ENCODE measurements around the gene RPUSD2. TPM values are rescaled to one million over a fixed set of nuclear protein-coding genes. Genes with fewer than 3 reads are reported as not detected.
A peak's percentile ranks its signal among the peaks of the same experiment; 100 is the strongest.

RPUSD2 gene
- total RNA-seq, 3 donors from 2014 or later = 9.4 to 10.9 (median 9.4) TPM

DNA sequence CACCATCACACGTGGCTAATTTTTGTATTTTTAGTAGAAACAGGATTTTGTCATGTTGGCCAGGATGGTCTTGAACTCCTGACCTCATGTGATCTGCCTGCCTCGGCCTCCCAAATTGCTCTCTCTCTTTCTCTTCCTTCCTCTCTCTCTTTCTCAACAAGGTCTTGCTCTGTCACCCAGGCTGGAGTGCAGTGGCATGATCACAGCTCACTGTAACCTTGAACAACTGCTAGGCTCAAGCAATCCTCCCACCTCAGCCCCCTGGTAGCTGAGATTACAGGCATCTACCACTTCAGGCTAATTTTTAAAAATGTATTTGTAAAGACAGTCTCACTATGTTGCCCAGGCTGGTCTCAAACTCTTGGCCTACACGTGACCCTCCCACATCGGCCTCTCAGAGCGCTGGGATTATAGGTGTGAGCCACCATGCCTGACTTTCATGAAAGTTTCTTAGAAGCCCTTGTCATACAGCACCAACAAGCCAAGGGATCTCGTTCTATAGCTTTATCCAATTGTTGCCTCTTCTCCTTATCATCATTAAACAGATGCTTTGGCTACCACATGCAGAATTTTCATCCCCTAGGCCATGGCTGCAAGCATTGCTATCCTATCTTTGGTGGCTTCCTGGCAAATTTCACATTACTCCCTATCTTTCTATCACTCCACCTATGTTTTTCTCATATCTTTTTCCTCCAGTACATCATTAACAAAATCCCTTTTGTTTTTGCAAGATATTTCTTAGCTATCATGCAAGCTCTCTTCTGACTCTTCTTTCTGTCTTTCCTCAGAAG, 10.0 kb upstream of the RPUSD2 start:
- Histone ChIP-seq H3K36me3 (ENCODE audit: low read depth) (no peaks in the 10 kb centered on the region), H3K4me1 (ENCODE audit: low read depth) (no peaks in the 10 kb centered on the region), H3K9me3 (no peaks in the 10 kb centered on the region), H3K4me3 (no peak overlapping the region)
- ATAC-seq = no peak
- intact Hi-C loops (cut with DNase I, micrococcal nuclease) = no loop called here
- TF ChIP-seq, protein P1, sequence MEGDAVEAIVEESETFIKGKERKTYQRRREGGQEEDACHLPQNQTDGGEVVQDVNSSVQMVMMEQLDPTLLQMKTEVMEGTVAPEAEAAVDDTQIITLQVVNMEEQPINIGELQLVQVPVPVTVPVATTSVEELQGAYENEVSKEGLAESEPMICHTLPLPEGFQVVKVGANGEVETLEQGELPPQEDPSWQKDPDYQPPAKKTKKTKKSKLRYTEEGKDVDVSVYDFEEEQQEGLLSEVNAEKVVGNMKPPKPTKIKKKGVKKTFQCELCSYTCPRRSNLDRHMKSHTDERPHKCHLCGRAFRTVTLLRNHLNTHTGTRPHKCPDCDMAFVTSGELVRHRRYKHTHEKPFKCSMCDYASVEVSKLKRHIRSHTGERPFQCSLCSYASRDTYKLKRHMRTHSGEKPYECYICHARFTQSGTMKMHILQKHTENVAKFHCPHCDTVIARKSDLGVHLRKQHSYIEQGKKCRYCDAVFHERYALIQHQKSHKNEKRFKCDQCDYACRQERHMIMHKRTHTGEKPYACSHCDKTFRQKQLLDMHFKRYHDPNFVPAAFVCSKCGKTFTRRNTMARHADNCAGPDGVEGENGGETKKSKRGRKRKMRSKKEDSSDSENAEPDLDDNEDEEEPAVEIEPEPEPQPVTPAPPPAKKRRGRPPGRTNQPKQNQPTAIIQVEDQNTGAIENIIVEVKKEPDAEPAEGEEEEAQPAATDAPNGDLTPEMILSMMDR (IDR thresholded peaks at IDR 0.05) = no peak
- DNase-seq = no peak

DNA sequence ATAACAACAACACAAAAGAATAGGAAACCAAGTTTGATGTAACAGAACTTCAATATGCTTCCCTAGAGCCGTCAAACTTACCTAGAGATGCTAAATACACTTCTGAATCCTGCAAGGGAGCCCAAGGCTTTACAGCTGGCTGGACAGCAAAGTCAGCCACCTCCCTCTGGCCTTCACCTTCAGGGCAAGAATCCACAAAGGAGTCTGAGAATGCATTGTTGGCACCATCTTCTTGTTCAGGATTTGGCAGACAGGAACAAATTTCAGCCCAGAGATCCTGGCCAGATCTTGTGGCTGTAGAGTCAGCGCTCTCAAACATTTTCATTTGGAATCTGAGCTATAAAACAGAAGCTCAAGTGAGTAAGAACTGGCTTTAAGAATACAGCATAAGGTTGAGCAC, 6.4 kb upstream of the RPUSD2 start:
- Histone ChIP-seq H3K36me3 (ENCODE audit: low read depth) (peaks cover 4% of the 10 kb centered on the region), H3K9me3 (no peaks in the 10 kb centered on the region), H3K4me1 (ENCODE audit: low read depth) (peaks cover 4% of the 10 kb centered on the region), H3K4me3 (no peak overlapping the region)
- DNase-seq (no peak), ATAC-seq (no peak)
- TF ChIP-seq, protein P1 (IDR thresholded peaks at IDR 0.05) = no peak
- intact Hi-C loops (cut with DNase I, micrococcal nuclease) = no loop called here

DNA sequence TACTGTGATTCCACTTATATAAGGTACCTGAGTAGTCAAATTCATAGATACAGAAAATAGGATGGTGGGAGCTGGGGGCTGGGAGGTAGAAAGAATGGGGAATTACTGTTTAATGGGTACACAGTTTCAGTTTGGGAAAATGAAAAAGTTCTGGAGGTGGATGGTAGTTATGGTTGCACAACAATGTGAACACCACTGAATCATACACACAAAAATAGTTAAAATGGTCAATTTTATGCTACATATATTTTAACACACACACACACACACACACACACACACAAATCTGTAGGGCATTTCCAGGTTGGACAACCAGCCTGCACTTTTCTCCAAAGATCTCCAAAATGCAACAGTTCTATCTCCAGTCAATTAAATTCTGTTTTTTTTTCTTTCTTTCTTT, 5.7 kb upstream of the RPUSD2 start:
- ATAC-seq = no peak
- H3K4me1 ChIP-seq (ENCODE audit: low read depth) = peaks cover 5% of the 10 kb centered on the region
- H3K36me3 ChIP-seq (ENCODE audit: low read depth) = peaks cover 4% of the 10 kb centered on the region
- no peak overlapping the region for H3K4me3 ChIP-seq
- no peaks in the 10 kb centered on the region for H3K9me3 ChIP-seq
- no peak for DNase-seq
- TF ChIP-seq, protein P1 (IDR thresholded peaks at IDR 0.05) = no peak
- intact Hi-C loops (cut with DNase I, micrococcal nuclease) = no loop called here

DNA sequence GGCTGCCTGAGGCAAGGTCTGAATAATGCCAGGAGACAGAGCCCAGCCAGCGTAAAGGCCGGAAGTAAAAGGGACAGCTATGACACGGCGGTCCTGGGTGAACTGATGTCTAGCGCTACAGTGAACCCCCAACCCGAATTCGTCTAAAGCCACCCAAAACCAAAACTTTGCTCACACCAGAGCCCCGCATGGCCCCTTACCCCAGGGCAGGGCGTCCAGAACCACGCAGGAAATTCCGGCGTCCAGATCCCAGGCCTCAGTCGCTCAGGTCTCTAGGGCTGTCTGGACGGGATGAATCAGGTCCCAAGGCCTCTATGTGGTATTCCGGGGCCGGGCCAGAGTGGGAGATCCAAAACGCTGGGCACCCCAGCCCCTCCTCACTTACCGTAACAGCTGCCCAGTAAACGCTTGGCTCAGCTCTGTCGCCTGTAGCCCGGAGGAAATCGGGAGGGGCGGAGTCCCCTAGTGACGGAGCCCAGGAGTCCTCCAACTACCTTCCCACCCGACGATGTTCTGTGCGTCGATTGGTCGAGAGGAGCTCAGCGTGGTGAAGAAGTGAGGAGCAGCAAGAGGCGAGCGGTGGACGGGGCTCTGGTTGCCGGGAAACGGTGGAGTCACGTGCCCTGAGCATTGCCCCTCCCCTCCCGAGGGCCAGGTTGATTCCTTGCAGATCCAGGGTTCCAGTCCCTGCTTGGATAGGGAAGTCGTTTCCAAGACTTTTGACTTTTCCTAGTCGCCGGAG, 4.3 kb upstream of the RPUSD2 start, which contains the start of gene CCDC32:
CCDC32 (minus strand) TSS at position 452 of the 742 bp plus-strand sequence. CDS start 2,027 bp downstream, outside the sequence.
- Histone ChIP-seq H3K36me3 (ENCODE audit: low read depth) (peaks cover 4% of the 10 kb centered on the region), H3K4me3 (peak within 1 kb of the TSS; percentile 78), H3K9me3 (no peaks in the 10 kb centered on the region), H3K4me1 (ENCODE audit: low read depth) (peaks cover 10% of the 10 kb centered on the region)
- DNase-seq = peak; percentile 95 to 99 (median 97)
- intact Hi-C loops (cut with DNase I, micrococcal nuclease) = no loop called here
- peak; percentile 96 for ATAC-seq
- TF ChIP-seq, protein P1 (IDR thresholded peaks at IDR 0.05) = no peak

DNA sequence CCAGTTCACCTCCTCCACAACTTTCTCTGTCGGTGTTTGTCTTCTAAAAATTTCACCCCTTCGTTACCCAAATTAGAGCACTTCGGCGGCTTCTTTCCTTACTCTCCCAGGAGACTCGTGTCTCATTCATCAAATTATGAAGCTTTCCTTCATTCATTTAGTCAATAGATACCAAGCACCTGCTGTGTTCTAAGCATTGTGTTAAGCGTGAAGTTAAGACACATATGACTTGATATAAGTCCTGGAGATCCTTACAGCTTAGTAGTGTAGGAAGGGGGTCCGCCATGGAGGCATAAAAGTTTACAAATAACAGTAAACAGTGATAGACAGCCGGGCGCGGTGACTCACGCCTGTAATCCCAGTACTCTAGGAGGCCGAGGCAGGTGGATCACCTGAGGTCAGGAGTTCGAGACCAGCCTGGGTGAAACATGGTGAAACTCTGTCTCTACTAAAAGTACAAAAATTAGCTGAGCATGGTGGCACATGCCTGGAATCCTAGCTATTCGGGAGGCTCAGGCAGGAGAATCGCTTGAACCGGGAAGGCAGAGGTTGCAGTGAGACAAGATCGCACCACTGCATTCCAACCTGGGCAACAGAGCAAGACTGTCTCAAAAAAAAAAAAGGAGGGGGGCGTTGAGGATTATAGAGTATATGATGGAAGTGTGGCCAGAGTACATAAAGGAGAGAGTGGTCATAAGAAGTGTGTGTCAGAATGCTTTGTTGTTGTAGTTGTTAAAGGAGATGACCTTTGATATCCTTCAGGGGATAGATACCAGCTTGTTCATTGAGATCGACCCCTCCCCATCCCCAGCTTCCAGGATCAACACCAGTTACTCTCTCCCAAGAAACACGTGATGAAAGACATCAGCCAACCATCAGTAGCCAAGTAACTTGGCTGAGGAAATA, 3.5 kb upstream of the RPUSD2 start:
- intact Hi-C loops (cut with DNase I, micrococcal nuclease) = no loop called here
- ATAC-seq (no peak), DNase-seq (no peak)
- Histone ChIP-seq H3K4me1 (ENCODE audit: low read depth) (peaks cover 17% of the 10 kb centered on the region), H3K36me3 (ENCODE audit: low read depth) (peaks cover 4% of the 10 kb centered on the region), H3K4me3 (peak overlapping the region; percentile 78), H3K9me3 (no peaks in the 10 kb centered on the region)
- TF ChIP-seq, protein P1 (IDR thresholded peaks at IDR 0.05) = no peak
